ENCODE results near the gene TMEM185A. TPM values are rescaled to one million over a fixed set of nuclear protein-coding genes. Genes with fewer than 3 reads are reported as not detected.
A peak's percentile ranks its signal among the peaks of the same experiment; 100 is the strongest.
"Not testable (repeated sequence)": the region's sequence is repeated elsewhere in the genome, so short reads cannot be mapped to it uniquely, and the experiment has no call there.

TMEM185A gene
- total RNA-seq (2014; rRNA removed; shearing (Covaris generic)), result 13.6 and 15.5 TPM in 2 replicates
- 35.2 and 62.2 TPM in 2 replicates for polyA plus RNA-seq (2014; cell fraction: nucleus; rRNA removed)

GRCh38 chrX:149631234-149632165, at the start of gene TMEM185A:
Gene TMEM185A (minus strand): TSS chrX:149631792. CDS start chrX:149631580, 212 bp downstream.
- peak; percentile 50 for DNase-seq (ENCODE audit: extremely low read depth, low read depth)

DNA sequence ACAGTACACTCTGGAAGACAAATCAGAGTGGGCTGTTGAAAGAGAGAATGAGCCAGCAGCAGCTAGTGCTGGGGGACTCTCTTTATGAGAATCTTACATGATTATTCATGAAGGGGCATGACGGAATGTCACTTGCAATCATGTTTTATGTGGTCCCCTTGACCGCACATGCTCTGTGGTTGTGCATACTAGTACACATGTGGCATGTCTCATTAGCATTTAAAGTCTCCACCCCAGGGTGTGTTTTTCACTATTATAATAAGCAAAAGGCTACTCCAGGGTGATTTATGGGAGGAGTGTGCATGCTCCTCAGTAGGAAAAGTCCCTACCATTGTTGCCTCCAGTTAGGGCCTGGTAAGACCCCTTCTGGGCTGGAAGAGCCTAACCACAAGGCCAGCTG, 49.6 kb upstream of the TMEM185A start:
- no peak for DNase-seq (ENCODE audit: extremely low read depth, low read depth)

DNA sequence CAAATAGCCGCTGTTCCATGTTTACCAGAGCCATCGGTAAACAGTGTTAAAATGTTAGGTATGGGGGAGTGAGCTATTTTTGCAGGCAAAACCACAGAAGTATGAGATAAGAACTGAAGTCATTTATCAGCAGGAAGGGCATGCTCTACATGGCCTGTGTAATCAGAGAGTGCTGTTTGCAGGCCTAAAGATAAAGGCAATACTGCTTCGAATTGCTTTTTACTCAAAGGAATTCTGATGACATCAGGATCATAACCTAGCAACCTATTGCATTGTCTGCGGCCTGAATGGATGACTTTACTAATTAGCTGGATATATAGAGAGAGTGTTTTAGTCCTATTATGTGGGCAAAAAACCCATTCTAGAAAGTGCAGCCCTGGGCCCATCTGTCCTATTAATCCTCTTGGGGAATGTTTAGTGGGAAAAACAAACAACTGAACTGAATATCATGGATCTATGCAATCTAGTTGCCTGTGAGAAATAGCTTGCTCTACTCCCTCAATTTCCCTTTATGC, 47.6 kb upstream of the TMEM185A start:
- DNase-seq (ENCODE audit: extremely low read depth, low read depth), result not testable (repeated sequence)

DNA sequence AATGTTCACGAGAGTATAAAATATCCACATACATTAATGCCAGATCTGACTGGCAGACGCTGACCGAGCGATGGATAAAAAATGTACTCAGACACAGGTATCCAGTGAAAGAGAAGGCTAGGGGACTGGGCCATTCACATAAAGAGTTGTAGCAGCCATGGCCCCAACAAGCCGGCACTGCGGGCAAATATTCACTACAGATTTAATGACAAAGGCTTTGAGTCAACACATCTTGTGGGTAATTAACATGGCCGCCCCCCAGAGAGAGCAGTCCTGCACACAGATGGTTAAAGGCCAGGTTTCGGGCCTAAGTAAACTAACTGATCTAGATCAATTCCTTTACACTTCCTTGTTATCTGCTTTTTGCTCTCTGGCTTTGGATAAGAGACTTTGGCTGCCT, 44.0 kb upstream of the TMEM185A start:
- DNase-seq (ENCODE audit: extremely low read depth, low read depth), result not testable (repeated sequence)

GRCh38 chrX:149675088-149675487, 43.5 kb upstream of the TMEM185A start:
- not testable (repeated sequence) for DNase-seq (ENCODE audit: extremely low read depth, low read depth)

DNA sequence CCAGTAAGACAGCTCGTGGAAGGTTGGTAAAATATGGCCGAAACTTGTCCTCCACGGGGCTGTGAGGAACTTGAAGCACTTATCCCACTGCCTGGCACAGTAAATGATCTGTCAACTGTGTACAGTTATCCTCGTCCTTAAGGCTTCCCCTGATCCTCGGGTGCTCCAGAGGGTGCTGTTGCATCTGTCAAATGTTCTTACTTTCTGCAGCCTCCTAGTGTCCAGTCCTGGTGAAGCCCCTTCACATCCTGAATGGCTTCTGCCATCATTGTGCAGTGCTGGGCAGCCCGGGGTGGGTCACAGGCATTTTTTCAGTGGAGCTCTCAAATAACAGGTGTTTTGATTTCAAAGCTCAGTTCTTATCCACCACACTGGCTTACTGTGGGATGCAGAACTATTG, 29.0 kb upstream of the TMEM185A start:
- not testable (repeated sequence) for DNase-seq (ENCODE audit: extremely low read depth, low read depth)

- DNase-seq (ENCODE audit: extremely low read depth, low read depth), result not testable (repeated sequence)
Measured at GRCh38 chrX:149656260-149656884, 24.8 kb upstream of the TMEM185A start.

- no peak for DNase-seq (ENCODE audit: extremely low read depth, low read depth)
Measured at GRCh38 chrX:149652232-149652981, 20.8 kb upstream of the TMEM185A start.

DNA sequence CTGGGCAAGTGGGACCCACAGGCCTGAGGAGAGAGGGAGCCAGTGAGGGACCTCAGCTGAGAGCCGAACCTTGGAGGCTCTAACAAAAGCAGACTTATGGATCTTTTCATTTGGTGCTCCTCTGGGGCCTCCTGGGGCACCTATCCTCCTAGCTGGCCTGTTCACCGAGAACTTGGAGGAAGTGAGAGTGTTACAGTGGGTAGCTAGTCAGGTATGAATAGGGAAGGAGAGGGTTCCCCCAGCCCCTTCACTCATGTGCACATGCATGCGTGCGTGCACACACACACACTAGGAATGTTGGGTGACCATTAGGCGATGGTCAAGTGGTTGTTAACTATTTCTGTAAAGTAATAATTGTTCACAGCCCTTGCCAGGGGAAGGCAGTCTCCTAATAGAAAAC, 18.6 kb upstream of the TMEM185A start:
- DNase-seq (ENCODE audit: extremely low read depth, low read depth), result no peak

DNA sequence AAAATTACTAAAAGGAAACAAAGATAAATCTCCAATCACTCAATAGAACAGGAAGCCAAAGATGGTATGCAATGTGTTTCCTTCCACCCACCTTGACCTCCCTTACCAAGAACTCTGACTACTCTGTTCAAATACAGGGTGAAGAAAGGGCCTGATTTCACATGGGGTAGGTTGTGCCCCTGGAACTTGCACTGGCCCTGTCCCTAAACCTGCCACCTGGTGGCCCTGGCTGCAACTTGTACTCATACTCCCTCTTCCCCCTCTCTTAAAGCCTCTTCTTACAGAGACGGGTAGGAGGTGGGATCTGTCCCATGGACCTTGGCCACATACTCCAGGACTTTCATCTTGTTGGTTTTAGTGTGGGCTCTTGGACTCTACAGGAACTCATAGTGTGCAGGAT, 17.3 kb upstream of the TMEM185A start:
- no peak for DNase-seq (ENCODE audit: extremely low read depth, low read depth)

DNA sequence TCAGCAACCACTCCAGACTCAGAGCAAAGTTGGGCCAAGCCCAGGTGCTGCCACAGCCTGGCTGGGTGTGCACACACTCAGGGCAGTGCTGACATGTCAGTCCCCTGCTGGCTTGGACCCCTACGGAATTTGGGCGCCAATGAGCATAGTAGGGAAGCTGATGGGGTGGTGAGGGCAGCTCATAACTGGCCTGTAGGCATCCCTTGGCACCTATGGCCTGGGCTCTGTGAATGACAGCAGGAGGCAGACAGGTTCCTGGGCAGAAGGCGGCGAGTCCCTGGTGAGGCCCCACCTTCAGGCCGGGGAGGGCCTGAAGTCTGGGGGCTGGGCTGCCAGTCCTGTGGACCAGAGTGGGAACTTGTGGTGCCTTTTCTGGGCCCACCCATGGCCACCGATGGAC, 15.9 kb upstream of the TMEM185A start:
- no peak for DNase-seq (ENCODE audit: extremely low read depth, low read depth)

DNA sequence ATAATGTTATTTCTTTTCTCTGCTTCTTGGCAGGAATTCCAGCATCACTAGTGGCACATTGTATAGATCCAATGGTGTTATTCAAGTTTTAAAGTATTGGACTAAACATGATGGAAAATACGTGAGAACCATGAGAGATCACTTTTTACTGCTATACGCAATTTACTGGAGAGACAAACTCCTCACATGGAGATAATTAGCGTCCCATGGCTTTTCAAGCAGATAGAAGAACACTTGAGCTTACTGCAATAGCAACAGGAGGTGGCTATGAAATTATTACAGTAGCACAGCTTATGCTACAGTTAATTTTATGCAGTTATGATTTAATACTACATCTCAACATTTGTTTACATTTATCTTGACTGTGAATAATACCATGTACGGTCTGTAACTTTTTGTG, 11.9 kb upstream of the TMEM185A start:
- DNase-seq (ENCODE audit: extremely low read depth, low read depth), result no peak

- DNase-seq (ENCODE audit: extremely low read depth, low read depth), result no peak
Measured at GRCh38 chrX:149641835-149642234, 10.2 kb upstream of the TMEM185A start.

DNA sequence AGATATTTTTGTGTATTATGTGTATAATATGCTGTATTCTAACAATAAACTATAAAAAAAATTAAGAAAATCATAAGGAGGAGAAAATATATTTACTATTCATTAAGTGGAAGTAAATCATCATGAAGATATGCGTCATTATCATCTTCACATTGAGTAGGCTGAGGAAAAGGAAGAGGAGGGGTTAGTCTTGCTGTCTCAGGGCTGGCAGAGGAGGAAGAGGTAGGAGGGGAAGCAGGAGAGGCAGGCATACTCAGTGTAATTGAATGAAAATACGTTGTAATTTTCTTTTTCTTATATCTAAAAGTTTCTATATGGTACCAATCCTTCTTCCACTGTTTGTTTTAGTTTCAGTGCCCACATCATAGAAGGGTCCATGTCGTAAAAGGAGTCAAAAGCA, 9.8 kb upstream of the TMEM185A start:
- DNase-seq (ENCODE audit: extremely low read depth, low read depth), result no peak

DNA sequence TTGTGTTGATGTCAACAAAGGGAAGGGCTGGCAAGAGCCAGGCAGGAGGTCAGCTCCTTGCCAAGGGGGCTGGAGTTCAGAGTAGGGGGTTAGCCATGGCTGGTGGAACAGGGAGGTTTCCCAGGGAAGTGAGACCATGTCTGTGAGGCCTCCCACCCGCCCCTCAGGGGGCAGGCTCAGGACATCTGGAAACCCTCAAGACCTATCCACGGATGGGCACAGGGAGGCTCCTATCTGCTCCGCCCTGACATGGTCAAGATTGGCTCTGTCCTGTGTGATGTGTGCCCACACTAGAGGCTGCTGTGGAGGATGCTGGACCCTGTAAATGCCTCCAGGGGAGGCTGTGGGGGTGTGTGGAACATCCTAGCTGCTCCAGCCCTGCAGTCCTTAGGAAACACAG, 8.0 kb upstream of the TMEM185A start:
- DNase-seq (ENCODE audit: extremely low read depth, low read depth), result no peak

GRCh38 chrX:149638860-149639259, 7.3 kb upstream of the TMEM185A start:
- no peak for DNase-seq (ENCODE audit: extremely low read depth, low read depth)

- DNase-seq (ENCODE audit: extremely low read depth, low read depth), result no peak
Measured at GRCh38 chrX:149633511-149633910, 1.9 kb upstream of the TMEM185A start.

DNA sequence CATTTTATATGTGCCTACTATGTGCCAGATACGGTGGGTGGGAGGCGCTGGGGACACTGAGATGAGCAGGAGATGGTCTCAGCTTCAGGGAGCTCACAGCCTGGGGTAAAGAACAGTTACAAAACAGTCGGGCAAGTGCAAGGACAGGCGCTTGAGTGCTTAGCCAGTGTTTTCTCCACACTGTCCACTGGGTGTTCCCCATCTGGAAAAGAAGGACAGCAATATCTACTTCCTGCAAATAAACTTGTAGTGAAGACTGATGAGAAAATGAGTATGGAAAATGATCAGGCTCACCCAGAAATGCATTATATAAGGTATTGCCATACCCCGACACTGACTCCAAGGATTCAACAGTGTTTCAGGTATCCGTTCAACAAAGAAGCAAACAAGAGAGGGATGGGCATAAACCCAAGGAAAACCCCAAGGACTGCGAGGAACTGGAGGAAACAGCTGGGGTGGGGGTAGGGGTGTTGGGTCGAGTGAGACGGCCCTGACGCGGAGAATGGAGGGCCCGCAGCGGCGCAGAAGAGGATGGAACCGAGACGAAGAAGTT, 835 bp downstream of the TMEM185A start:
- DNase-seq (ENCODE audit: extremely low read depth, low read depth), result peak; percentile 15

DNA sequence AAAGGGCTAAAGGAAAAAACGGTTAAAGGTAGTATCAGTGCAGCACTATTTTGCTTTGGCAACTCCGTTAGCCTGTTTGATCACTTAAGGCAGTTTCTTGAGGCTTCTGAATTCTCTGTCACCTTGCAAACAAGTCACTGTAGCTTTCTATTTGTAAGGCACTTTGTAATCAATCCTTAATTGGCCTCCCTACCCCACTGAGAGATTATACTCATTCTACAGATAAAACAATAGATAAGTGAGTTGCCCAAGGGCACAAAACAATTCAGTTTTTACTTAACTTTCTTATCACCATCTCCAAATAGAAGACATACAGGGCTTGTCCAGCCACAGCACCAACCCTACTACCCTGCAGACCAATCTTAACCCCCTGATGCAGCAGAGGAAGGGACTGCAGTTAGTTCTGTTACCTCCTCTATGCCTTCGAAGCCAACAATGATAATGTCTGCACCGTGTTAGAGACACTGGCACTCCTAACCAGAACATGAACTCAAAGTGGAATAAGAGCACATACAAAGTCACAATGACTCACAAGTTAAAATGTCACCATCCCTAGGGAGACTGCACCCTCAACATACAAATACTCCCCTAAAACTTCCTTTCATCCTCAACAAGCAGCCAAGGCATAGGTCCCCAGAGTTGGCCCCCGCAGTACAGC, 1.7 kb downstream of the TMEM185A start:
- no peak for DNase-seq (ENCODE audit: extremely low read depth, low read depth)

DNA sequence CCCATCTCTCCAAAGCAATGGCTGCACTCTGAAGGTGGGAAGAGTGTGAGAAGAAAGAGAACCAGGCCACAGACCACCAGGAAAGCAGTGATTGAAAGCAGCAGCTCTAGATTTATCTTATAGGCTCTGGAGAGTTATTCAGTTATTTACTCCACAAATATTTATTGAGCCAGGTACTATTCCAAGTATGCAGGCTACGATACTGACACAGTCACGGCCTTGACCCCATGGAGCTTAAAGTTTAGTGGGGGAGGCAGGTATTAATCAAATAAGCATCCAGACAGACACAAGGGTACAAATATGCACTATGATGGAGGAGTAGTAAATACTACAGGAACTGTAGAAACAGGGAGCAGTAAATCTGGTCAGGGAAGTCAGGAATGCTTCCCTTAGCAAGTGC, 2.8 kb downstream of the TMEM185A start:
- DNase-seq (ENCODE audit: extremely low read depth, low read depth), result no peak
